ENCODE data around the gene NR2F2.

GRCh38 chr15:96335411-96336024 lies 5.0 kb downstream of the NR2F2 start:
- TF ChIP-seq CTCF (IDR thresholded peaks at IDR 0.05): no peak
- no peak for TF ChIP-seq POLR2A (IDR thresholded peaks at IDR 0.05)
- no peak for TF ChIP-seq POLR2AphosphoS5 (IDR thresholded peaks at IDR 0.05; ENCODE audit: insufficient read depth in 1 of 2, low read depth in 1 of 2)

Data from vagina (tissue), 2 donors.